ENCODE data around the gene C2CD3.
"Not testable (repeated sequence)": the region's sequence is repeated elsewhere in the genome, so short reads cannot be mapped to it uniquely, and the experiment has no call there.

Gene C2CD3

DNA sequence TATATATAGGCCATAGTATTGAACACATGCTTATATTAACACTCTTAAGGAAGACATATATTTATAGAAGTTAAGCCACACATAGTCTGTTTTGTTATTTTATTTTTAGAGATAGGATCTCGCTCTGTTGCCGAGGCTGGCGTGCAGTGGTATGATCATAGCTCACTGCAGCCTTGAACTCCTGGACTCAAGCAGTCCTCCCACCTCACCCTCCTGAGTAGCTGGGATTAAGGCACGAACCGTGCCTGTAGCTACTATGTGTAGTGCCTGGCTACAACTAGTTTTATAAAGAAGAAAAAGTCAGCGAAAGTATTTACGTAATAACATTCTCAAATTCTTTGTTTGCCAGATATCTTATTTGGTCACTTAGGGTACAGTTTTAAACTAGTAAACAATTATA lies 182.6 kb downstream of the C2CD3 start:
- in situ Hi-C loops (cut with HindIII; ENCODE audit: low sequenced_read_pairs) = no loop called here

- in situ Hi-C loops (cut with HindIII; ENCODE audit: low sequenced_read_pairs) = not testable (repeated sequence)
Measured at GRCh38 chr11:73985661-73986060, 185.1 kb downstream of the C2CD3 start.

GRCh38 chr11:73983741-73984538 lies 186.9 kb downstream of the C2CD3 start:
- in situ Hi-C loops (cut with HindIII; ENCODE audit: low sequenced_read_pairs) = no loop called here

- in situ Hi-C loops (cut with HindIII; ENCODE audit: low sequenced_read_pairs) = no loop called here
Measured at GRCh38 chr11:73982990-73983740, 187.6 kb downstream of the C2CD3 start.

DNA sequence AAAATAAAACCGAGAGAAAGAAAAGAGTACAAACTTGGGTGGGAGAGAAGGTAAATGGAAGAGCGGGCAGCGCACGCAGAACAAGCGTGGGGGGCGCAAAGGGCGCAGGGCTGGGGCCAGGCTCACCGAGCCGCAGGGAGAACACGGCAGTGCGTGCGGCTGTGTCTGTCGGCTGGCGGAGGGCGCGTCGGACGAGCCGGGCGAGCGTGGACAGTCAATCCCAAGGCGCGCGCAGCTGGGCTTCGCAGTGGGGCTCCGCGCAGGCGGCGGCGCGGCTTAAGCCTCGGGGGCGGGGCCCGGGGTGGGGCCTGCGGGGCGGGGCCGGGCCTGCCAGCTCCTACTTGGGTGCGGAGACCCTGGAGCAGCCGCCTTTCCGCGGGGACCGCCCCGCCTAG lies 188.2 kb downstream of the C2CD3 start, which contains the start of gene UCP2:
Gene UCP2, minus strand, starts transcription at position 249 of the 395 bp plus-strand sequence. CDS start 4,465 bp downstream, outside the sequence.
- in situ Hi-C loops (cut with HindIII; ENCODE audit: low sequenced_read_pairs) = no loop called here

GRCh38 chr11:73981051-73981805 lies 189.6 kb downstream of the C2CD3 start:
- in situ Hi-C loops (cut with HindIII; ENCODE audit: low sequenced_read_pairs) = no loop called here

GRCh38 chr11:73980001-73980961 lies 190.5 kb downstream of the C2CD3 start:
- in situ Hi-C loops (cut with HindIII; ENCODE audit: low sequenced_read_pairs) = no loop called here

DNA sequence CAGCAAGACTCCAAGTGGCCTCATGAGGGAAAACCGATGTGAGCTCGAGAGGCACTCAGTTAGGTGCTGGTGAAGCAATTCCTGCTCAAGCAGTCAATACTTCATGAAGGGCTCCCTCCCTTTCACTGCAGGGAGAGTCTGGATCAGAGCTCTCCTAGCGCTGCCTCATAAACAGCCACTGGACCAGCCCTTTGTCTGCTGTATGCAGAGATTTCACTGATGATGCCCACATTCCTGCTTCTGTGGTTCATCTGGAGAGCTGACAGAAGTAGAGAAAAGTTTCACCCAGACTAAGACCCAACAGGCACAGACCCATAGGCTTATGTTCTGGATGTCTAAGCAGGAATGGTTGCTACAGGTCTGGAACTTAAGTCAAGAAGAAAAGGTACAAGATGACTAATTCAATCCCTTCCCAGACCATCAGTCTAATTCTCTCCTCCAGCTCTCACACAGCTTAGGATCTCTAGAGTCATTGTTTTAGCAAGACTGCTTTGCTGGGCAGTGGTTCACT lies 192.2 kb downstream of the C2CD3 start:
- in situ Hi-C loops (cut with HindIII; ENCODE audit: low sequenced_read_pairs) = no loop called here

DNA sequence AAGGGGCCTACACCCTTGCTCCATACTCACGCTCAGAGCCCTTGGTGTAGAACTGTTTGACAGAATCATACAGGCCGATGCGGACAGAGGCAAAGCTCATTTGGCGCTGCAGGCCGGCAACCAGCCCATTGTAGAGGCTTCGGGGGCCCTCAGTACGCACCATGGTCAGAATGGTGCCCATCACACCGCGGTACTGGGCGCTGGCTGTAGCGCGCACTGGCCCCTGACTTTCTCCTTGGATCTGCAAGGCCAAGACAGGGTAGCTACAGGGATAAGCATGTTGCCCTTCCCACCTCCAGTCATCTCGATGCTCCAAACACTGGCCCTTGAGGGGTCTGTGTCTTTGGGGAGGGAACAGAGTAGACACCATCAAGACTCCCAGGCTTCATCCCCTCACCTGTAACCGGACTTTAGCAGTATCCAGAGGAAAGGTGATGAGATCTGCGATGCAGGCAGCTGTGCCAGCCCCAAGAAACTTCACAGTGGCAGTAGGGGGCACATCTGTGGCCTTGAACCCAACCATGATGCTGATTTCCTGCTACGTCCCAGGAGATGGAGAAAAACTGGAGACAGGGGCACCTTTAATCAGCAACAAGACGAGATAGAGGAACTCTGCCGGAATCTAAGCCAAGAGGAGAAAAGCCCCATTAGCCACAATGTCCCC lies 192.8 kb downstream of the C2CD3 start:
- in situ Hi-C loops (cut with HindIII; ENCODE audit: low sequenced_read_pairs) = no loop called here

- in situ Hi-C loops (cut with HindIII; ENCODE audit: low sequenced_read_pairs) = no loop called here
Measured at GRCh38 chr11:73976451-73977151, 194.2 kb downstream of the C2CD3 start.

DNA sequence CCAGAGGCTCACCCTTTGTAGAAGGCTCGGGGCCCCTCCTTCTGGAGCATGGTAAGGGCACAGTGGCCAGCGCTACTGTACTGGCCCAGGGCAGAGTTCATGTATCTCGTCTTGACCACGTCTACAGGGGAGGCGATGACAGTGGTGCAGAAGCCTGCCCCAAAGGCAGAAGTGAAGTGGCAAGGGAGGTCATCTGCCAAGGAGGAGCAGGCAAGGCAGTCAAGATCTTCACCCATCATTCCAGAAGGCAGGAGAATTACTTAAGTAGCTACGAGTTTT lies 195.4 kb downstream of the C2CD3 start:
- in situ Hi-C loops (cut with HindIII; ENCODE audit: low sequenced_read_pairs) = no loop called here

- in situ Hi-C loops (cut with HindIII; ENCODE audit: low sequenced_read_pairs) = no loop called here
Measured at GRCh38 chr11:73974604-73975478, 196.0 kb downstream of the C2CD3 start.

- in situ Hi-C loops (cut with HindIII; ENCODE audit: low sequenced_read_pairs) = no loop called here
Measured at GRCh38 chr11:73972620-73973449, 198.0 kb downstream of the C2CD3 start.

DNA sequence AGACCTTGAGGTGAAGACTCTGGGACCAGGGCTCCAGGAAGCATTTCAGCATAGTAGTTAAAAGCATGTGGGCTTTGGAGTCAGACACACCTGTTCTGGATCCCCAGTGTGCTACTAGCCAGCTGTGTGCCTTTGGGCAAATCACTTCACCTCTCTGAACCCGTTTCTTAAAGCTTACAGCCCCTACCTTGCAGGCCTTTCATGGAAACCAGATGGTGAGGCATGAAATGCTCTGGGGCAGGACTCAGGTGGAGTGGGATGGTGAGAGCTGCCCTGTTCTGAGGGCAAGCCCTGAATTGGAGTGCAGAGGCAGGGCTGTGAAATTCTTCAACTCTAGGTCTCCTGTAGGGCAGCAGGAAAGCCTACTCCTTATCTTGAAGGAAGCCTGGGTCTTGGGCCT lies 198.6 kb downstream of the C2CD3 start:
- in situ Hi-C loops (cut with HindIII; ENCODE audit: low sequenced_read_pairs) = no loop called here

GRCh38 chr11:73971175-73971719 lies 199.6 kb downstream of the C2CD3 start:
- in situ Hi-C loops (cut with HindIII; ENCODE audit: low sequenced_read_pairs) = no loop called here

DNA sequence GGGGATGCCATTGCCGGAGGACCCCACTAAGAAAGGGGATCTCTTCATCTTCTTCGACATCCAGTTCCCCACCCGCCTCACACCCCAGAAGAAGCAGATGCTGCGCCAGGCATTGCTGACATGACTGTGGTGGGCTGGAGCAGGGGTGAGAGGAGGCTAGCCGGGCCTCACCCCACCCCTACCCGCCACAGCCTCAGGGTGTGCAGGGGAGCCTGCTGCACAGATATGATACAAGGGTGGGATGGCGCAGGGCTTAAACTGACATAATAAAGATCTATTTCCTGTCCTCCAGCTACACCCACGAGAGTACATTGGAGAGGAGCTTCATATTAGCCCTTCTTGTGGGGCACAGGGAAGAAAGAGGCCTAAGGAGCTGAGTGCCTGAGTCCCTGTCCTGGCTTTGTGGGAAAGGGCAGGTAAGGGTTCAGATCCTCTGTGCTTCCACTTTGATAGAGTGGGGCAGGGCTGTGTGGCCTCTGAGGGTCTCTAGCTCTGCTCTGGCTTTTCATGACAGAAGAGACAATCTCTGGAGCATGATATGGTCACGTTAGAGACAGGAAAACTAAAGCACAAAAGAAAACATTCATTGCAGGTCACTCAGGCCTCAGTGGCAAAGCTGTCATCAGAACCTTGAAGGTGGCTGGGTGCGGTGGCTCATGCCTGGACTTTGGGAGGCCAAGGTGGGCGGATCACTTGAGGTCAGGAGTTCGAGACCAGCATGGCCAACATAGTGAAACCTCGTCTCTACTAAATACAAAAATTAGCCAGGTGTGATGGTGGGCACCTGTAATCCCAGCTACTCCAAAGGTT lies 200.6 kb downstream of the C2CD3 start:
- in situ Hi-C loops (cut with HindIII; ENCODE audit: low sequenced_read_pairs) = no loop called here
